ENCODE data around the gene POLR2B. TPM values are rescaled to one million over a fixed set of nuclear protein-coding genes. Genes with fewer than 3 reads are reported as not detected.

POLR2B gene
- total RNA-seq (2021) = 108 and 111 TPM in 2 replicates
- long read RNA-seq, full-length matches to known transcripts = 342 of 470 reads
- long read RNA-seq, partial matches to known transcripts = 103 of 470 reads
- long read RNA-seq, other reads (novel, unspliced or antisense) = 25 of 470 reads

GRCh38 chr4:56978750-56979303 is at the start of gene POLR2B:
Gene POLR2B (plus strand): TSS chr4:56978896. CDS start chr4:56978986, 90 bp downstream.
- H3K27ac ChIP-seq (ENCODE audit: insufficient read length, low read depth, low read length) = peak within 1 kb of the TSS; percentile 64
- peak within 1 kb of the TSS; percentile 93 for H3K9ac ChIP-seq (ENCODE audit: extremely low read depth, insufficient read length, low read length)
- no peaks in the 10 kb centered on the region; a peak in 2 of 5 replicates for H3K9me3 Mint-ChIP-seq
- H3K4me1 ChIP-seq (ENCODE audit: insufficient read depth, low read length) = no peaks in the 10 kb centered on the region; the same call in 1 of the 2 replicates
- peak; percentile 97 for DNase-seq
- H3T11ph ChIP-seq (ENCODE audit: low read length) = no peak within 1 kb of the TSS
- H3K14ac ChIP-seq (ENCODE audit: insufficient read depth, low read length) = peak within 1 kb of the TSS; percentile 62; the same call in 1 of the 2 replicates
- H2BK15ac ChIP-seq (ENCODE audit: low read depth, low read length) = no peak within 1 kb of the TSS
- no peak within 1 kb of the TSS for H4K91ac ChIP-seq (ENCODE audit: insufficient read length, low read depth, low read length)
- no peaks in the 10 kb centered on the region for H3K79me1 ChIP-seq (ENCODE audit: insufficient read depth, low read depth, low read length, poor library complexity, severe bottlenecking)
- H2AFZ ChIP-seq (ENCODE audit: low read length) = no peak within 1 kb of the TSS
- H3K56ac ChIP-seq (ENCODE audit: insufficient read length, low read depth, low read length) = no peak within 1 kb of the TSS
- no peak within 1 kb of the TSS for H2BK20ac ChIP-seq (ENCODE audit: low read depth, low read length, poor library complexity, severe bottlenecking)
- H2BK120ac ChIP-seq (ENCODE audit: low read depth, low read length, poor library complexity, severe bottlenecking) = no peak within 1 kb of the TSS
- H3K4ac ChIP-seq (ENCODE audit: low read depth, low read length) = no peak within 1 kb of the TSS
- peaks cover 48% of the 10 kb centered on the region; the same call in 1 of the 2 replicates for H3K79me2 ChIP-seq (ENCODE audit: insufficient read depth, low read length)
- H3K4me2 ChIP-seq (ENCODE audit: insufficient read depth, insufficient read length, low read length) = peak within 1 kb of the TSS; percentile 92
- peaks cover 11% of the 10 kb centered on the region for H3K23me2 ChIP-seq (ENCODE audit: insufficient read length, low read depth, low read length, poor library complexity, severe bottlenecking)
- TF ChIP-seq CTCF (conservative IDR thresholded peaks at IDR 0.05) = no peak
- H3K23ac ChIP-seq (ENCODE audit: insufficient read length, low read depth, low read length) = no peak within 1 kb of the TSS
- H4K8ac ChIP-seq (replicated peaks; ENCODE audit: insufficient read length, low read depth, low read length) = no peak within 1 kb of the TSS
- peak within 1 kb of the TSS; percentile 98 to 100 (median 99) for H3K27ac Mint-ChIP-seq
- H3K9me3 ChIP-seq (ENCODE audit: control insufficient read depth, low read depth, low read length) = no peaks in the 10 kb centered on the region
- peak within 1 kb of the TSS; percentile 77 for H3K18ac ChIP-seq (ENCODE audit: insufficient read length, low read depth, low read length)
- no peak within 1 kb of the TSS for H2AK5ac ChIP-seq (ENCODE audit: insufficient read length, low read length)
- no peaks in the 10 kb centered on the region for H4K20me1 ChIP-seq (ENCODE audit: control insufficient read depth, insufficient read depth, insufficient read length)
- H3K27me3 Mint-ChIP-seq (ENCODE audit: low read depth) = no peaks in the 10 kb centered on the region
- no peaks in the 10 kb centered on the region for H3K27me3 ChIP-seq (ENCODE audit: insufficient read depth, low read length)
- peak within 1 kb of the TSS; percentile 15 for H4K5ac ChIP-seq (ENCODE audit: insufficient read length, low read depth, low read length)
- H2BK5ac ChIP-seq (ENCODE audit: insufficient read length, low read length) = peak within 1 kb of the TSS; percentile 80
- no CpG with 5 or more reads among the region's 37 CpGs for WGBS (ENCODE audit: extremely low coverage, insufficient read length, low lambda C conversion rate)
- H3K36me3 Mint-ChIP-seq (ENCODE audit: insufficient read depth in 1 of 3, low read depth in 3 of 3) = peaks cover 5 to 16% (median 11%) of the 10 kb centered on the region in 3 experiments
- peaks cover 17 to 19% of the 10 kb centered on the region in 2 experiments for H3K4me1 Mint-ChIP-seq
- peak within 1 kb of the TSS; percentile 100 for H3K4me3 Mint-ChIP-seq
- H2BK12ac ChIP-seq (ENCODE audit: insufficient read length, low read depth, low read length) = no peak within 1 kb of the TSS

Data from H9 (cell line).